Heart left ventricle (tissue), 16 donors: Measurements from ENCODE around the gene TNKS1BP1. TPM values are rescaled to one million over a fixed set of nuclear protein-coding genes. Genes with fewer than 3 reads are reported as not detected.

Experiments
- ATAC-seq, 4 donors: fragments of 200-7000 bp; cut with Tn5 transposase; one replicate each; pipeline ENCODE4 v1.9.1; 2020 to 2022; ENCODE audit warnings: moderate library complexity in 4 of 4, mild to moderate bottlenecking in 3 of 4, moderate number of reproducible peaks in 1 of 4
- DNase-seq, 5 donors: peaks; one replicate each; pipeline ENCODE4 v3.0.0-alpha.2; 2020
- H3K27ac ChIP-seq, 12 donors: fragments of 200-600 bp; sonication (generic) in 4 of 12; one replicate each; pipeline versions ENCODE4 v1.5.0 to v1.8.0; 2016 to 2022; ENCODE audit warnings: mild to moderate bottlenecking in 2 of 12
- H3K27me3 ChIP-seq, 9 donors: fragments of 200-600 bp; sonication (generic) in 2 of 9; one replicate each; pipeline versions ENCODE4 v1.5.1 to v1.8.0; 2016 to 2022; ENCODE audit warnings: mild to moderate bottlenecking in 3 of 9
- H3K36me3 ChIP-seq, 9 donors: fragments of 200-600 bp; sonication (generic) in 2 of 9; one replicate each; pipeline versions ENCODE4 v1.5.0 to v1.8.0; 2018 to 2022; ENCODE audit warnings: mild to moderate bottlenecking in 2 of 9
- H3K4me1 ChIP-seq, 12 donors: fragments of 200-600 bp; sonication (generic) in 4 of 12; one replicate each; pipeline versions ENCODE4 v1.5.0 to v1.8.0; 2016 to 2022; ENCODE audit warnings: mild to moderate bottlenecking in 3 of 12
- H3K4me3 ChIP-seq, 12 donors: fragments of 200-600 bp; sonication (generic) in 4 of 12; one replicate each; pipeline versions ENCODE4 v1.5.0 to v1.8.0; 2017 to 2022; ENCODE audit warnings: mild to moderate bottlenecking in 9 of 12, moderate library complexity in 4 of 12
- H3K9me3 ChIP-seq, 12 donors: fragments of 200-600 bp; sonication (generic) in 4 of 12; one replicate each; pipeline versions ENCODE4 v1.5.0 to v1.8.0; 2016 to 2022; ENCODE audit warnings: mild to moderate bottlenecking in 1 of 12
- POLR2A ChIP-seq, 2 donors: fragments of 450-650 bp; IDR thresholded peaks; one replicate each; pipeline ENCODE4 v1.6.1; 2017; ENCODE audit warnings: antibody characterized with exemption in 2 of 2, mild to moderate bottlenecking in 2 of 2, moderate library complexity in 2 of 2
- WGBS, 4 donors: extraction: QIAGEN DNeasy Blood & Tissue Kit in 2 of 4; methylation state at CpG; one replicate each; pipeline versions ENCODE4 v1.1.5 to v1.1.7; 2013 to 2018; 5-methylcytosine and 5-hydroxymethylcytosine counted together
- intact Hi-C, 10 donors: fragments of 100-400 bp; cut with DNase I; formaldehyde crosslinking; loops; one replicate each; pipeline versions ENCODE4 v1.11.1 to v1.14.2; 2022
- polyA plus RNA-seq, 2 donors: library from polyadenylated mRNA; stranded (reverse); fragments of 200-250 nt; gene quantifications; one replicate each; pipeline ENCODE4 v1.2.3, GENCODE V29; 2013
- total RNA-seq, 9 donors: library from RNA; depleted of rRNA in 2 of 9; stranded (reverse); fragments of >200 nt in 2 of 9; fragmentation: NEBNext Ultra II Directional in 3 of 9; extraction: Animal tissue kit (Norgen Biotek cat#: 25700) in 3 of 9; gene quantifications; one replicate each; pipeline versions ENCODE4 v1.1.0 to v1.2.4, GENCODE V29; 2016 to 2023
- TF ChIP-seq, protein P1 (sequence below), 12 donors: fragments of 200-600 bp; sonication (generic) in 4 of 12; IDR thresholded peaks; one replicate each; pipeline versions ENCODE4 v1.5.0 to v1.8.0; 2018 to 2022; ENCODE audit warnings: antibody characterized with exemption in 12 of 12, mild to moderate bottlenecking in 5 of 12
- donor health status: ischemic (EF 13 %, LVEDD 7.1; RV severe dilation, severe dysfunction).
- donor health status: healthy with polysubstance abuse.
- donor health status: DM: no; HTN: yes; CAD: no.
- donor health status: DM: no; HTN: no; CAD: no.
- donor health status: ischemic (EF 25% LVEDD 6.9; RV normal size, moderate dysfunction).
- donor health status: ischemic (EF 25% LVEDD 5.7; RV mildly dilated, moderate dysfunction).
- donor health status: healthy.
- donor health status: DM: yes; HTN: yes; CAD: no.
- donor health status: ischemic (EF 35%, LVEDD 5.7; RV mildly dilated, moderate dysfunction).
- donor health status: nonischemic (EF 11% LVEDD 7.7; RV severe dilation, severe dysfunction).
- donor health status: DM: yes; HTN: yes; CAD: no.
- donor health status: PGD.
- donor health status: ischemic (EF 29% LVEDD 5.4; RV normal size, mild dysfunction).
- donor health status: nonischemic (EF 23%, LVEDD 6.1; RV moderate dilation, normal function).

TNKS1BP1 gene
- total and polyA plus RNA-seq, 11 donors, result 25.3 to 68.3 (median 34.2) TPM

- peaks cover 0 to 52% (median 35%) of the 10 kb centered on the region in 9 donors for H3K36me3 ChIP-seq
- H3K27ac ChIP-seq, result peak overlapping the region; percentile 88 to 98 (median 94)
- WGBS, 4 donors, result 64 to 81% (median 71%) methylated on average over 3 of the region's 3 CpGs
- ATAC-seq, result no peak
- TF ChIP-seq, protein P1, sequence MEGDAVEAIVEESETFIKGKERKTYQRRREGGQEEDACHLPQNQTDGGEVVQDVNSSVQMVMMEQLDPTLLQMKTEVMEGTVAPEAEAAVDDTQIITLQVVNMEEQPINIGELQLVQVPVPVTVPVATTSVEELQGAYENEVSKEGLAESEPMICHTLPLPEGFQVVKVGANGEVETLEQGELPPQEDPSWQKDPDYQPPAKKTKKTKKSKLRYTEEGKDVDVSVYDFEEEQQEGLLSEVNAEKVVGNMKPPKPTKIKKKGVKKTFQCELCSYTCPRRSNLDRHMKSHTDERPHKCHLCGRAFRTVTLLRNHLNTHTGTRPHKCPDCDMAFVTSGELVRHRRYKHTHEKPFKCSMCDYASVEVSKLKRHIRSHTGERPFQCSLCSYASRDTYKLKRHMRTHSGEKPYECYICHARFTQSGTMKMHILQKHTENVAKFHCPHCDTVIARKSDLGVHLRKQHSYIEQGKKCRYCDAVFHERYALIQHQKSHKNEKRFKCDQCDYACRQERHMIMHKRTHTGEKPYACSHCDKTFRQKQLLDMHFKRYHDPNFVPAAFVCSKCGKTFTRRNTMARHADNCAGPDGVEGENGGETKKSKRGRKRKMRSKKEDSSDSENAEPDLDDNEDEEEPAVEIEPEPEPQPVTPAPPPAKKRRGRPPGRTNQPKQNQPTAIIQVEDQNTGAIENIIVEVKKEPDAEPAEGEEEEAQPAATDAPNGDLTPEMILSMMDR (IDR thresholded peaks at IDR 0.05), result peak in 3 of 12 donors; percentile 7 to 20 (median 18)
- no peak for TF ChIP-seq POLR2A (IDR thresholded peaks at IDR 0.05)
- H3K27me3 ChIP-seq, result no peaks in the 10 kb centered on the region
- DNase-seq, result no peak
- no peaks in the 10 kb centered on the region for H3K9me3 ChIP-seq
- intact Hi-C loops, result loop anchor here in 1 of 10 donors (5.0 to 10.0 kb wide), 2 partner anchors 46 to 1251 kb away; partner anchors contain the start of genes LPXN and ZFP91
- H3K4me1 ChIP-seq, result peaks cover 4 to 67% (median 34%) of the 10 kb centered on the region in 12 donors
- peak overlapping the region; percentile 67 to 89 (median 75) for H3K4me3 ChIP-seq
Measured at GRCh38 chr11:57323167-57323854, 1.4 kb downstream of the TNKS1BP1 start.

DNA sequence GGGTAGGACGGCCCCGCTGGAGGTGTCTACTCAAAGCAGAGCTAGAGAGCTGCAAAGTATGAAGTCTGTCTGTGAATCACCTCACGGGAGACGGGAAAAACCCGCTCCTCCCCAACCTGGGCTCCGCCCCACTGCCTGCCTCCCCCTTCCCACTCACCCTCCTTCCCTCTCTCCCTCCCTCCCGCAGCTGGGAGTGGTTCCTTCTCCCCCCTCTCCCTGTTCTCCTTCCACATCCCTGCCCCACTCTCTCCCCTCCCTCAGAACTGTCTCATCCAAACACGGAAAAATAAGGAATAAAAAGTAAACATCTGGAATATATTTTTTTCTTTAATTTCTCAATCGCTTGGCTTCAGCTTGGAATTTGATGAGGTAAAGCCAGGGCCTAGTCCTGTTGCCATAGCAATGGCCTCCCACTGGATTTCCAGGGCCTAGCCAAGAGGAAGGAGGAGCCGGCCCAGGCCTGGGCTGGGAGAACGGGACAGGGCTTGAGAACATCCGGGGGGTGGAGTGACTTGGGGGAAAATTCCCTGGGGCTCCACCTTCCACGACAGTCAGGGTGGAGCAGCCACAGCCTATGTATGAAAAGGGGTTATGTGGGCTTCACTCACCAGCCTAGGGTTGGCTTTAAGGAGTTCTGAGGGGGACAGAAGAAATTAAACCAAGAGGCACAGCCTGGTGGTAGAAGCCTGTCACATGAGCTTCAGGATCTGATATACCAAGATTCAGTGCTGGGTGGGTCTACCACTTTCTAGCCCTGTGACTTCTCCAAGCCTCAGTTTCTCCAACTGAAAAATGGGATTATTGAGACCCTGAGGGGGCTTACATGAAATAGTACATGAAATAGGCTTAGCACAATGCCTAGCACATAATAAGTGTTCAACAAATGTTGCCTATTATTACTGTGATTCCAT is 2.2 kb downstream of the TNKS1BP1 start:
- DNase-seq (peak; percentile 91 to 94 (median 94)), ATAC-seq (peak; percentile 61 to 75 (median 62))
- WGBS, 4 donors, result 29 to 48% (median 40%) methylated on average over 13 of the region's 13 CpGs
- no peaks in the 10 kb centered on the region for H3K9me3 ChIP-seq
- H3K27ac ChIP-seq, result peak overlapping the region; percentile 88 to 98 (median 94)
- H3K4me3 ChIP-seq, result peak overlapping the region in 11 of 12 donors; percentile 23 to 89 (median 77)
- TF ChIP-seq, protein P1 (IDR thresholded peaks at IDR 0.05), result no peak
- peak in 1 of 2 donors; percentile 73 for TF ChIP-seq POLR2A (IDR thresholded peaks at IDR 0.05)
- H3K4me1 ChIP-seq, result peaks cover 4 to 75% (median 42%) of the 10 kb centered on the region in 12 donors
- intact Hi-C loops, result loop anchor here in 1 of 10 donors (5.0 to 10.0 kb wide), 2 partner anchors 45 to 1252 kb away; partner anchors contain the start of genes LPXN and ZFP91
- peaks cover 0 to 52% (median 31%) of the 10 kb centered on the region in 9 donors for H3K36me3 ChIP-seq
- H3K27me3 ChIP-seq, result no peaks in the 10 kb centered on the region

- Histone ChIP-seq H3K9me3 (no peaks in the 10 kb centered on the region), H3K36me3 (peaks cover 0 to 52% (median 31%) of the 10 kb centered on the region in 9 donors), H3K27ac (peak overlapping the region; percentile 73 to 98 (median 92)), H3K27me3 (no peaks in the 10 kb centered on the region), H3K4me3 (peak overlapping the region in 11 of 12 donors; percentile 11 to 89 (median 73)), H3K4me1 (peaks cover 4 to 83% (median 49%) of the 10 kb centered on the region in 12 donors)
- WGBS, 4 donors, result 40 to 55% (median 44%) methylated on average over 6 of the region's 6 CpGs
- ATAC-seq (no peak), DNase-seq (peak in 1 of 5 donors; percentile 51)
- TF ChIP-seq POLR2A (IDR thresholded peaks at IDR 0.05), result no peak
- TF ChIP-seq, protein P1 (IDR thresholded peaks at IDR 0.05), result no peak
- intact Hi-C loops, result loop anchor here in 1 of 10 donors (5.0 to 10.0 kb wide), 2 partner anchors 44 to 1253 kb away; partner anchors contain the start of genes LPXN and ZFP91
Measured at GRCh38 chr11:57321388-57322255, 3.1 kb downstream of the TNKS1BP1 start.
